HEK293 (cell line): Measurements from ENCODE around the gene ISM1.

ENCODE experiments used
- CTCF ChIA-PET: fragments of 350-600 bp; formaldehyde crosslinking; extraction: SDS; loops from one replicate; lab custom pipeline; 2021; ENCODE audit warnings: antibody characterized with exemption; lab: Yijun Ruan, JAX
- POLR2A ChIA-PET: fragments of 300-600 bp; formaldehyde crosslinking; extraction: SDS; loops from one replicate; lab custom pipeline; 2020; ENCODE audit warnings: antibody characterized with exemption, inconsistent platforms; lab: Yijun Ruan, JAX
- H3K27ac ChIP-seq: fragments of 200-500 bp; sonication (Bioruptor generic); 2 replicates; pipeline ENCODE4 v1.5.1; 2014; ENCODE audit warnings: low read depth, low read length, control low read depth, inconsistent platforms; ENCODE audit errors: extremely low read depth
- H3K36me3 ChIP-seq, 2 experiments: fragments of 200-500 bp in 1 of 2; sonication (Bioruptor generic) in 1 of 2; 1 replicate in 1 of 2; 2 replicates in 1 of 2; pipeline ENCODE4 v1.5.1; 2014 to 2017; ENCODE audit warnings: inconsistent platforms in 2 of 2, low read length in 2 of 2; ENCODE audit not compliant: control insufficient read depth in 2 of 2, insufficient read depth in 1 of 2
- H3K4me1 ChIP-seq: fragments of 200-500 bp; sonication (Bioruptor generic); 2 replicates; pipeline ENCODE4 v1.5.1; 2014; ENCODE audit warnings: mild to moderate bottlenecking, low read length, inconsistent platforms; ENCODE audit not compliant: control insufficient read depth, insufficient read depth
- H3K4me3 ChIP-seq: 2 replicates; pipeline ENCODE4 v1.5.1; 2011; ENCODE audit warnings: low read depth, mild to moderate bottlenecking, control low read depth, low read length, moderate library complexity
- H3K9me3 ChIP-seq: fragments of 200-500 bp; sonication (Bioruptor generic); 2 replicates; pipeline ENCODE4 v1.5.1; 2014; ENCODE audit warnings: low read depth, low read length, inconsistent platforms; ENCODE audit not compliant: control insufficient read depth, insufficient read depth
- BCL11B ChIP-seq: fragments of 450-650 bp; formaldehyde crosslinking; IDR thresholded peaks from 2 replicates; pipeline ENCODE4 v1.5.1; 2016; ENCODE audit warnings: low read depth, missing biosample characterization, missing genetic modification characterization
- PRDM1 ChIP-seq: fragments of 450-650 bp; formaldehyde crosslinking; IDR thresholded peaks from 2 replicates; pipeline ENCODE4; 2016; ENCODE audit warnings: missing biosample characterization, missing genetic modification characterization
- SP7 ChIP-seq: fragments of 450-650 bp; formaldehyde crosslinking; IDR thresholded peaks from 2 replicates; pipeline ENCODE4 v1.5.1; 2016; ENCODE audit warnings: missing biosample characterization, missing genetic modification characterization
- ZBTB1 ChIP-seq: fragments of 450-650 bp; formaldehyde crosslinking; IDR thresholded peaks from 2 replicates; pipeline ENCODE4 v1.5.1; 2016; ENCODE audit warnings: missing biosample characterization, missing genetic modification characterization
- ZNF155 ChIP-seq: fragments of 450-650 bp; formaldehyde crosslinking; IDR thresholded peaks from 2 replicates; pipeline ENCODE4 v1.5.1; 2016; ENCODE audit warnings: missing biosample characterization, missing genetic modification characterization
- ZNF157 ChIP-seq: fragments of 450-650 bp; formaldehyde crosslinking; IDR thresholded peaks from 2 replicates; pipeline ENCODE4 v1.5.1; 2016; ENCODE audit warnings: missing biosample characterization, missing genetic modification characterization
- ZNF266 ChIP-seq: fragments of 450-650 bp; formaldehyde crosslinking; IDR thresholded peaks from 2 replicates; pipeline ENCODE4 v1.5.1; 2016; ENCODE audit warnings: missing biosample characterization, missing genetic modification characterization, low read depth
- ZNF354C ChIP-seq: fragments of 450-650 bp; formaldehyde crosslinking; IDR thresholded peaks from 2 replicates; pipeline ENCODE4 v1.5.1; 2016; ENCODE audit warnings: missing biosample characterization, missing genetic modification characterization, low read depth, borderline replicate concordance
- ZNF548 ChIP-seq: fragments of 450-650 bp; formaldehyde crosslinking; IDR thresholded peaks from 2 replicates; pipeline ENCODE4 v1.5.1; 2016; ENCODE audit warnings: missing biosample characterization, missing genetic modification characterization
- ZNF704 ChIP-seq: fragments of 450-650 bp; formaldehyde crosslinking; IDR thresholded peaks from 2 replicates; pipeline ENCODE4 v1.5.1; 2016; ENCODE audit warnings: missing biosample characterization, missing genetic modification characterization
- TF ChIP-seq, protein P1 (sequence below): fragments of 450-650 bp; formaldehyde crosslinking; IDR thresholded peaks from 2 replicates; pipeline ENCODE4 v1.5.1; 2017; ENCODE audit warnings: missing biosample characterization, missing genetic modification characterization
- TF ChIP-seq, protein P2 (sequence below): fragments of 450-650 bp; formaldehyde crosslinking; IDR thresholded peaks from 2 replicates; pipeline ENCODE4 v1.5.1; 2016; ENCODE audit warnings: missing biosample characterization, missing genetic modification characterization, borderline replicate concordance

ISM1 gene

GRCh38 chr20:13290724-13291123 is 69.7 kb downstream of the ISM1 start:
- TF ChIP-seq ZNF704 (tag by site-specific recombination) (no peak), PRDM1 (no peak), ZBTB1 (tag by site-specific recombination) (no peak), ZNF266 (tag by site-specific recombination) (no peak)
- TF ChIP-seq, protein P1, sequence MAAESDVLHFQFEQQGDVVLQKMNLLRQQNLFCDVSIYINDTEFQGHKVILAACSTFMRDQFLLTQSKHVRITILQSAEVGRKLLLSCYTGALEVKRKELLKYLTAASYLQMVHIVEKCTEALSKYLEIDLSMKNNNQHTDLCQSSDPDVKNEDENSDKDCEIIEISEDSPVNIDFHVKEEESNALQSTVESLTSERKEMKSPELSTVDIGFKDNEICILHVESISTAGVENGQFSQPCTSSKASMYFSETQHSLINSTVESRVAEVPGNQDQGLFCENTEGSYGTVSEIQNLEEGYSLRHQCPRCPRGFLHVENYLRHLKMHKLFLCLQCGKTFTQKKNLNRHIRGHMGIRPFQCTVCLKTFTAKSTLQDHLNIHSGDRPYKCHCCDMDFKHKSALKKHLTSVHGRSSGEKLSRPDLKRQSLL = no peak
- TF ChIP-seq, all 188 proteins: peak for 0
- Histone ChIP-seq H3K4me1 (no peaks in the 10 kb centered on the region), H3K4me3 (no peak overlapping the region), H3K36me3 (no peaks in the 10 kb centered on the region), H3K9me3 (no peaks in the 10 kb centered on the region), H3K27ac (no peak overlapping the region)
- ChIA-PET POLR2A (no interaction called here), CTCF (interaction anchor here (1.7 kb wide), 1 partner anchor 12 kb away, joined by 6 read pairs; no protein-coding TSS in a partner anchor)

DNA sequence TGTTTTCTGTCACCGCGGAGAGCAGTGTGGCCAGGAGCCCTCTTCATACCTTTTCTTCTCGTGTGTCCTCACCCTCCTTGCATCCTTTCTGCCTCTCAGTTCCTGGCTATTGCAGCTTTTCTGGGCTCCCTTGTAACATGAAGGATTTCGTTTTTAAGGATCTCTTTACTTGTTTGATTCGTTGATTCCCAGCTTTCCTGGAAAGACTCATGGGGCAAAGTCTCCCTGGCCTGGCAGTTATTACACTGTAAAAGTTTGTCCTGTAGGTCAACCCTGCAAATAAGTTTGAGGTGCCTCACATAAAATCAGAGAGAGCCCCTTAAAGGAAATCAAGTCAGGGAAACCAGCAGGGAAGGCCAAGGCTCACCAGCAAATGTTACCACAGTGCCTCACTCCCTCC is 70.1 kb downstream of the ISM1 start:
- TF ChIP-seq ZNF548 (no peak), ZNF354C (tag by site-specific recombination) (no peak), ZNF157 (tag by site-specific recombination) (no peak), BCL11B (tag by site-specific recombination) (no peak)
- POLR2A ChIA-PET = no interaction called here
- no peaks in the 10 kb centered on the region for H3K36me3 ChIP-seq
- no peak overlapping the region for H3K4me3 ChIP-seq
- H3K4me1 ChIP-seq = no peaks in the 10 kb centered on the region
- H3K9me3 ChIP-seq = no peaks in the 10 kb centered on the region
- CTCF ChIA-PET = interaction anchor here (1.7 kb wide), 1 partner anchor 11 kb away, joined by 6 read pairs; no protein-coding TSS in a partner anchor
- H3K27ac ChIP-seq = no peak overlapping the region

DNA sequence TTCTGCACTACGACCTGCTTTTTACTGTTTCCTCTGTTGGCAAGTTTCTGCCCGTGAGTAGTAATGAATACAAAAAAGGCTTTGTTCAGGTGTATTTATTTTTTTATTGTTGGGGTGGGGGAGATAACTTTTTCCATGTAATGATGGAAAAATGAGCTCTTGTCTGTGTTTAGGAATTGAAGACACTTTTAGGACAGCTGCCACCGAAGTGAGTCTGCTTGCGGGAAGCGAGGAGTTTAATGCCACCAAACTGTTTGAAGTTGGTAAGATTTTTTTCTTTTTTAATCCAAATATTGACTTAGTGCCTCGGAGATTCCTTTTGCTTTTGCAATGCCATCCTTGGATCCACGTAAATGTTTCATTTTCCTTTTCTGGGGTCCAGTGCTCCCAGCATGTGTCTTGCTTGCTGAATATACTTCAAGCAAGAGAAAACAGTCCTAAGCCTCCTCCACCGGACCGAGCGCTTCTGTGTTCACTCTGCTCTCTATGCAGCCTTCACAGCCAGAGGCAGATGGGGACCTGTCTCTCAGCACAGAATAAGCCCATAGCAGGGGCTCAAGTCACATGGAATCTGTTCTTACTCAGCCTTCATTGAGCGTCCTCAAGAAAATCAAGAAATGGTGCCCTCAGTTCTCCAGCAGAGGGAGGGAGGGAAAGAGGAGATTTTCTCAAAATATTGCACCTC is 71.3 kb downstream of the ISM1 start:
- Histone ChIP-seq H3K9me3 (no peaks in the 10 kb centered on the region), H3K36me3 (no peaks in the 10 kb centered on the region), H3K27ac (no peak overlapping the region), H3K4me1 (no peaks in the 10 kb centered on the region), H3K4me3 (no peak overlapping the region)
- CTCF ChIA-PET = no interaction called here
- TF ChIP-seq, protein P2, sequence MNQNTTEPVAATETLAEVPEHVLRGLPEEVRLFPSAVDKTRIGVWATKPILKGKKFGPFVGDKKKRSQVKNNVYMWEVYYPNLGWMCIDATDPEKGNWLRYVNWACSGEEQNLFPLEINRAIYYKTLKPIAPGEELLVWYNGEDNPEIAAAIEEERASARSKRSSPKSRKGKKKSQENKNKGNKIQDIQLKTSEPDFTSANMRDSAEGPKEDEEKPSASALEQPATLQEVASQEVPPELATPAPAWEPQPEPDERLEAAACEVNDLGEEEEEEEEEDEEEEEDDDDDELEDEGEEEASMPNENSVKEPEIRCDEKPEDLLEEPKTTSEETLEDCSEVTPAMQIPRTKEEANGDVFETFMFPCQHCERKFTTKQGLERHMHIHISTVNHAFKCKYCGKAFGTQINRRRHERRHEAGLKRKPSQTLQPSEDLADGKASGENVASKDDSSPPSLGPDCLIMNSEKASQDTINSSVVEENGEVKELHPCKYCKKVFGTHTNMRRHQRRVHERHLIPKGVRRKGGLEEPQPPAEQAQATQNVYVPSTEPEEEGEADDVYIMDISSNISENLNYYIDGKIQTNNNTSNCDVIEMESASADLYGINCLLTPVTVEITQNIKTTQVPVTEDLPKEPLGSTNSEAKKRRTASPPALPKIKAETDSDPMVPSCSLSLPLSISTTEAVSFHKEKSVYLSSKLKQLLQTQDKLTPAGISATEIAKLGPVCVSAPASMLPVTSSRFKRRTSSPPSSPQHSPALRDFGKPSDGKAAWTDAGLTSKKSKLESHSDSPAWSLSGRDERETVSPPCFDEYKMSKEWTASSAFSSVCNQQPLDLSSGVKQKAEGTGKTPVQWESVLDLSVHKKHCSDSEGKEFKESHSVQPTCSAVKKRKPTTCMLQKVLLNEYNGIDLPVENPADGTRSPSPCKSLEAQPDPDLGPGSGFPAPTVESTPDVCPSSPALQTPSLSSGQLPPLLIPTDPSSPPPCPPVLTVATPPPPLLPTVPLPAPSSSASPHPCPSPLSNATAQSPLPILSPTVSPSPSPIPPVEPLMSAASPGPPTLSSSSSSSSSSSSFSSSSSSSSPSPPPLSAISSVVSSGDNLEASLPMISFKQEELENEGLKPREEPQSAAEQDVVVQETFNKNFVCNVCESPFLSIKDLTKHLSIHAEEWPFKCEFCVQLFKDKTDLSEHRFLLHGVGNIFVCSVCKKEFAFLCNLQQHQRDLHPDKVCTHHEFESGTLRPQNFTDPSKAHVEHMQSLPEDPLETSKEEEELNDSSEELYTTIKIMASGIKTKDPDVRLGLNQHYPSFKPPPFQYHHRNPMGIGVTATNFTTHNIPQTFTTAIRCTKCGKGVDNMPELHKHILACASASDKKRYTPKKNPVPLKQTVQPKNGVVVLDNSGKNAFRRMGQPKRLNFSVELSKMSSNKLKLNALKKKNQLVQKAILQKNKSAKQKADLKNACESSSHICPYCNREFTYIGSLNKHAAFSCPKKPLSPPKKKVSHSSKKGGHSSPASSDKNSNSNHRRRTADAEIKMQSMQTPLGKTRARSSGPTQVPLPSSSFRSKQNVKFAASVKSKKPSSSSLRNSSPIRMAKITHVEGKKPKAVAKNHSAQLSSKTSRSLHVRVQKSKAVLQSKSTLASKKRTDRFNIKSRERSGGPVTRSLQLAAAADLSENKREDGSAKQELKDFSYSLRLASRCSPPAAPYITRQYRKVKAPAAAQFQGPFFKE (tag by site-specific recombination) = no peak
- TF ChIP-seq ZNF704 (tag by site-specific recombination) = no peak
- no peak for TF ChIP-seq ZNF155 (tag by site-specific recombination)
- no peak for TF ChIP-seq SP7
- POLR2A ChIA-PET = no interaction called here
